B cell (primary cell): Measurements from ENCODE around the gene AQR. TPM values are rescaled to one million over a fixed set of nuclear protein-coding genes. Genes with fewer than 3 reads are reported as not detected.

ENCODE experiments used
- ATAC-seq: fragments of 200-7000 bp; cut with Tn5 transposase; one replicate; pipeline ENCODE4 v1.10.0; 2021; ENCODE audit warnings: low read depth, mild to moderate bottlenecking, moderate number of reproducible peaks, moderate library complexity
- CTCF ChIA-PET: fragments of 350-600 bp; sonication (Branson Sonifier 250); formaldehyde crosslinking; loops from one replicate; lab custom pipeline; 2021; ENCODE audit warnings: antibody characterized with exemption, inconsistent platforms; lab: Charles Lee
- POLR2A ChIA-PET: fragments of 350-600 bp; sonication (Branson Sonifier 250); formaldehyde crosslinking; loops from one replicate; lab custom pipeline; 2021; ENCODE audit warnings: antibody characterized with exemption; lab: Charles Lee
- DNase-seq: peaks from one replicate; pipeline ENCODE4 v3.0.0; 2013
- H2AFZ ChIP-seq: 2 replicates; pipeline ENCODE4 v1.6.1; 2012; ENCODE audit warnings: mild to moderate bottlenecking, low read depth, low read length; ENCODE audit not compliant: insufficient read depth, poor library complexity, severe bottlenecking
- H3K27ac ChIP-seq, 2 donors: 1 replicate in 1 of 2; 2 replicates in 1 of 2; pipeline ENCODE4 v1.5.1; 2012 to 2013; ENCODE audit warnings: low read length in 2 of 2, mild to moderate bottlenecking in 2 of 2, moderate library complexity in 1 of 2
- H3K27me3 ChIP-seq, 4 experiments: fragments of 200-600 bp in 1 of 4; sonication (generic) in 1 of 4; replicated peaks in 1 of 4; 1 replicate in 2 of 4; 2 replicates in 2 of 4; pipeline versions ENCODE4 v1.6.1 to v1.7.0; 2013 to 2016; ENCODE audit warnings: low read length in 3 of 4, mild to moderate bottlenecking in 2 of 4, mixed read lengths in 1 of 4, moderate library complexity in 1 of 4; ENCODE audit not compliant: insufficient read depth in 4 of 4, control insufficient read depth in 3 of 4; ENCODE audit errors: control extremely low read depth in 1 of 4
- H3K36me3 ChIP-seq, 2 experiments: replicated peaks in 1 of 2; 1 replicate in 1 of 2; 2 replicates in 1 of 2; pipeline versions ENCODE4 v1.6.1 to v1.7.1; 2013; ENCODE audit warnings: low read length in 1 of 2; ENCODE audit not compliant: insufficient read depth in 2 of 2, control insufficient read depth in 1 of 2; ENCODE audit errors: control extremely low read depth in 1 of 2, extremely low read depth in 1 of 2
- H3K4me1 ChIP-seq, 2 donors: fragments of 200-600 bp in 1 of 2; sonication (generic) in 1 of 2; 1 replicate in 1 of 2; 2 replicates in 1 of 2; pipeline versions ENCODE4 v1.5.1 to v1.6.1; 2013 to 2017; ENCODE audit warnings: low read length in 2 of 2; ENCODE audit not compliant: control insufficient read depth in 2 of 2, insufficient read depth in 2 of 2
- H3K4me2 ChIP-seq: replicated peaks from 2 replicates; pipeline ENCODE3; 2012; ENCODE audit warnings: mild to moderate bottlenecking, low read depth, low read length; ENCODE audit not compliant: poor library complexity, severe bottlenecking
- H3K4me3 ChIP-seq, 5 experiments: fragments of 200-600 bp in 1 of 5; sonication (generic) in 1 of 5; 1 replicate in 3 of 5; 2 replicates in 2 of 5; pipeline versions ENCODE4 v1.5.1 to v1.7.0; 2011 to 2016; ENCODE audit warnings: low read length in 4 of 5, mild to moderate bottlenecking in 4 of 5, low read depth in 2 of 5, control low read depth in 1 of 5, moderate library complexity in 1 of 5; ENCODE audit not compliant: insufficient read depth in 1 of 5; ENCODE audit errors: control extremely low read depth in 1 of 5, extremely low read depth in 1 of 5
- H3K79me2 ChIP-seq: fragments of 200-600 bp; sonication (generic); one replicate; pipeline ENCODE4 v1.6.0; 2016; ENCODE audit warnings: low read length; ENCODE audit not compliant: control insufficient read depth, insufficient read depth
- H3K9ac ChIP-seq: fragments of 200-600 bp; sonication (generic); 2 replicates; pipeline ENCODE4 v1.6.1; 2017; ENCODE audit warnings: mild to moderate bottlenecking, low read length, moderate library complexity
- H3K9me3 ChIP-seq, 3 donors: one replicate each; pipeline versions ENCODE4 v1.6.1 to v1.7.1; 2013; ENCODE audit warnings: low read length in 2 of 3; ENCODE audit not compliant: control insufficient read depth in 2 of 3, insufficient read depth in 1 of 3; ENCODE audit errors: control extremely low read depth in 1 of 3
- H4K20me1 ChIP-seq: 2 replicates; pipeline ENCODE4 v1.6.0; 2012; ENCODE audit warnings: mild to moderate bottlenecking, low read length; ENCODE audit not compliant: insufficient read depth, control insufficient read depth, poor library complexity, severe bottlenecking
- H3K27ac Mint-ChIP-seq: one replicate; pipeline ENCODE4 v1.8.0; 2021; ENCODE audit warnings: mixed read lengths
- H3K27me3 Mint-ChIP-seq: one replicate; pipeline ENCODE4 v1.8.0; 2021; ENCODE audit warnings: mixed read lengths
- H3K4me1 Mint-ChIP-seq: one replicate; pipeline ENCODE4 v1.8.0; 2021; ENCODE audit warnings: mixed read lengths
- H3K4me3 Mint-ChIP-seq: one replicate; pipeline ENCODE4 v1.8.0; 2021; ENCODE audit warnings: mixed read lengths
- H3K9me3 Mint-ChIP-seq: one replicate; pipeline ENCODE4 v1.8.0; 2022; ENCODE audit warnings: mixed read lengths; ENCODE audit not compliant: insufficient read depth
- EZH2 ChIP-seq: IDR thresholded peaks from 2 replicates; pipeline ENCODE4 v1.6.1; 2012; ENCODE audit warnings: borderline replicate concordance, low read depth, mild to moderate bottlenecking, moderate library complexity, low read length; ENCODE audit not compliant: insufficient read depth, poor library complexity, severe bottlenecking
- WGBS: methylation state at CpG from one replicate; pipeline ENCODE4 v1.1.5; 2013; ENCODE audit warnings: missing lambda C conversion rate; ENCODE audit not compliant: insufficient coverage; 5-methylcytosine and 5-hydroxymethylcytosine counted together
- intact Hi-C: fragments of 100-400 bp; cut with micrococcal nuclease; formaldehyde crosslinking; loops from one replicate; pipeline ENCODE4 v1.10.0; 2022
- polyA plus RNA-seq: library from polyadenylated mRNA; depleted of rRNA; stranded (reverse); fragments of >200 nt; gene quantifications from 2 replicates; pipeline ENCODE4 v1.2.3, GENCODE V29; 2012
- total RNA-seq, 2 donors: library from RNA; stranded (reverse); fragments of 120-200 nt in 1 of 2; gene quantifications; 1 replicate in 1 of 2; 2 replicates in 1 of 2; pipeline versions ENCODE4 v1.2.3 to v1.2.4, GENCODE V29; 2013 to 2022
- TF ChIP-seq, protein P1 (sequence below): fragments of 200-600 bp; IDR thresholded peaks from one replicate; pipeline ENCODE4 v1.8.0; 2022; ENCODE audit warnings: antibody characterized with exemption, mild to moderate bottlenecking

Gene AQR
- total and polyA plus RNA-seq, 2 donors (not counting 1 experiment from before 2014, with no cell fraction given): 24.2 to 41.7 TPM

DNA sequence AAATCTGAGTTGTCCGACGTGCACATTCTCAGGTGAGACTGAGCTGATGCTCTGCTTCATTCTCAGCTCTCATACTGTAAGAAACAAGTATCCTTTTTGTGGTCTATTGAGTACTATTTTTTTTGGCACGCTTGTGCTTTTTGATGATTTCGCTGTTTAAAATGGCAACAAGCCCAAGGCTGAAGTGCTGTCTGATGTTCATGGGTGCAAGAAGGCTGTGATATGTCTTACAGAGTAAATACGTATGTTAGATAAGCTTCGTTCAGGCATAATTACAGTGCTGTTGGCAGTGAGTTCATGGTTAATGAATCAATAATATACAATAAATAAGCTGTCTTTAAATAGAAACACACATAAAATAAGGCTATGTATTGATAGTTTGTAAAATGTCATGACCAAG is 27.2 kb downstream of the AQR start:
- no peak for TF ChIP-seq EZH2
- TF ChIP-seq, protein P1, sequence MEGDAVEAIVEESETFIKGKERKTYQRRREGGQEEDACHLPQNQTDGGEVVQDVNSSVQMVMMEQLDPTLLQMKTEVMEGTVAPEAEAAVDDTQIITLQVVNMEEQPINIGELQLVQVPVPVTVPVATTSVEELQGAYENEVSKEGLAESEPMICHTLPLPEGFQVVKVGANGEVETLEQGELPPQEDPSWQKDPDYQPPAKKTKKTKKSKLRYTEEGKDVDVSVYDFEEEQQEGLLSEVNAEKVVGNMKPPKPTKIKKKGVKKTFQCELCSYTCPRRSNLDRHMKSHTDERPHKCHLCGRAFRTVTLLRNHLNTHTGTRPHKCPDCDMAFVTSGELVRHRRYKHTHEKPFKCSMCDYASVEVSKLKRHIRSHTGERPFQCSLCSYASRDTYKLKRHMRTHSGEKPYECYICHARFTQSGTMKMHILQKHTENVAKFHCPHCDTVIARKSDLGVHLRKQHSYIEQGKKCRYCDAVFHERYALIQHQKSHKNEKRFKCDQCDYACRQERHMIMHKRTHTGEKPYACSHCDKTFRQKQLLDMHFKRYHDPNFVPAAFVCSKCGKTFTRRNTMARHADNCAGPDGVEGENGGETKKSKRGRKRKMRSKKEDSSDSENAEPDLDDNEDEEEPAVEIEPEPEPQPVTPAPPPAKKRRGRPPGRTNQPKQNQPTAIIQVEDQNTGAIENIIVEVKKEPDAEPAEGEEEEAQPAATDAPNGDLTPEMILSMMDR: no peak
- no peaks in the 10 kb centered on the region for H3K27me3 ChIP-seq
- no peaks in the 10 kb centered on the region for H3K4me1 Mint-ChIP-seq
- no peak overlapping the region for H2AFZ ChIP-seq
- H3K27ac ChIP-seq: no peak overlapping the region
- no peaks in the 10 kb centered on the region for H3K79me2 ChIP-seq
- ChIA-PET POLR2A (interaction anchor here (0.6 kb wide), 1 partner anchor 18 kb away, joined by 4 read pairs; no protein-coding TSS in a partner anchor), CTCF (no interaction called here)
- H3K4me2 ChIP-seq: no peak overlapping the region
- H4K20me1 ChIP-seq: no peaks in the 10 kb centered on the region
- H3K9me3 ChIP-seq: no peaks in the 10 kb centered on the region
- no peak overlapping the region for H3K4me3 ChIP-seq
- H3K9ac ChIP-seq: no peak overlapping the region
- intact Hi-C loops: no loop called here
- ATAC-seq (no peak), DNase-seq (no peak)
- WGBS: 100% methylated on average over 2 of the region's 6 CpGs
- no peak overlapping the region for H3K4me3 Mint-ChIP-seq
- no peaks in the 10 kb centered on the region for H3K4me1 ChIP-seq
- peaks cover 20 to 55% of the 10 kb centered on the region in 2 experiments for H3K36me3 ChIP-seq
- H3K27ac Mint-ChIP-seq: no peak overlapping the region
- H3K9me3 Mint-ChIP-seq: no peaks in the 10 kb centered on the region
- no peaks in the 10 kb centered on the region for H3K27me3 Mint-ChIP-seq

DNA sequence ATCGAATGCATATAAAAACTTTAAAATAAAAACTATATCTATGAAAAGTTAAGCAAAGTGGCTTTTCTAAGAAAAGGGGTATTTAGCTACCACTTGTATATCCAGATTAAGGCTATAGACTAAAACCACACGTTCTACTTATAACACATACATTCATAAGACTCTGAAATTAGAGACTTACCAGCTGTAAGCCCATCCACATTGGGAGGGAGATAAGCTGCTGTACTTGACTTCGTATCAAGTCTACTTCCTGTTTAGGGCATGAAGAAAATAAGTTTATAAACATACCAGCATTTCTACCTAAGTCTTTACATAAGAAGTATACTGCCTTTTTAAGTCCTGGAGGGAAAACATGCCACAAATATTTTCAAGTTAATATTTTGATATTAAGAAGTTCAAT is 27.7 kb downstream of the AQR start:
- intact Hi-C loops: no loop called here
- no peak for DNase-seq
- H4K20me1 ChIP-seq: no peaks in the 10 kb centered on the region
- peaks cover 20 to 61% of the 10 kb centered on the region in 2 experiments for H3K36me3 ChIP-seq
- H3K9me3 ChIP-seq: no peaks in the 10 kb centered on the region
- H2AFZ ChIP-seq: no peak overlapping the region
- ChIA-PET POLR2A (interaction anchor here (0.6 kb wide), 1 partner anchor 17 kb away, joined by 4 read pairs; no protein-coding TSS in a partner anchor), CTCF (no interaction called here)
- H3K27ac ChIP-seq: no peak overlapping the region
- H3K4me3 Mint-ChIP-seq: no peak overlapping the region
- H3K4me1 Mint-ChIP-seq: no peaks in the 10 kb centered on the region
- TF ChIP-seq, protein P1: no peak
- TF ChIP-seq EZH2: no peak
- WGBS: no CpG with 5 or more reads among the region's 3 CpGs
- H3K27me3 Mint-ChIP-seq: no peaks in the 10 kb centered on the region
- H3K79me2 ChIP-seq: no peaks in the 10 kb centered on the region
- H3K9me3 Mint-ChIP-seq: no peaks in the 10 kb centered on the region
- H3K27ac Mint-ChIP-seq: no peak overlapping the region
- H3K4me1 ChIP-seq: no peaks in the 10 kb centered on the region
- no peak for ATAC-seq
- H3K4me3 ChIP-seq: no peak overlapping the region
- no peaks in the 10 kb centered on the region for H3K27me3 ChIP-seq
- H3K9ac ChIP-seq: no peak overlapping the region
- H3K4me2 ChIP-seq: no peak overlapping the region
